GM12801 (cell line): ENCODE measurements around the gene SHROOM4.

Experiments
- CTCF ChIP-seq: IDR thresholded peaks from one replicate; pipeline ENCODE4 v1.5.1; 2011; ENCODE audit warnings: control low read depth; ENCODE audit not compliant: insufficient read length; ENCODE audit errors: extremely low read depth

Gene SHROOM4

GRCh38 chrX:50814701-50815100 lies 707 bp upstream of the SHROOM4 start:
- no peak for TF ChIP-seq CTCF

- no peak for TF ChIP-seq CTCF
Measured at GRCh38 chrX:50812995-50813842, 775 bp downstream of the SHROOM4 start.

GRCh38 chrX:50805276-50805675 lies 8.7 kb downstream of the SHROOM4 start:
- no peak for TF ChIP-seq CTCF

GRCh38 chrX:50801135-50801534 lies 12.9 kb downstream of the SHROOM4 start:
- TF ChIP-seq CTCF = no peak

GRCh38 chrX:50799531-50799961 lies 14.4 kb downstream of the SHROOM4 start:
- no peak for TF ChIP-seq CTCF

- TF ChIP-seq CTCF = no peak
Measured at GRCh38 chrX:50798783-50799182, 15.2 kb downstream of the SHROOM4 start.

- no peak for TF ChIP-seq CTCF
Measured at GRCh38 chrX:50787099-50787498, 26.9 kb downstream of the SHROOM4 start.
